AG09309 (cell line): ENCODE measurements around the gene CCDC107.

Source experiments
- DNase-seq: peaks from one replicate; pipeline ENCODE4 v3.0.0-alpha.2; 2010; ENCODE audit warnings: low read depth
- H3K4me3 ChIP-seq: 2 replicates; pipeline ENCODE4 v1.5.1; 2011; ENCODE audit warnings: mild to moderate bottlenecking, low read depth, low read length, moderate library complexity; ENCODE audit not compliant: control insufficient read depth
- CTCF ChIP-seq: IDR thresholded peaks from 2 replicates; pipeline ENCODE4 v1.5.1; 2011; ENCODE audit warnings: mild to moderate bottlenecking, low read depth, low read length, inconsistent platforms; ENCODE audit not compliant: insufficient read depth, control insufficient read depth; ENCODE audit errors: missing control alignments

CCDC107 gene

GRCh38 chr9:35680331-35681105 is 22.4 kb downstream of the CCDC107 start:
- DNase-seq: no peak
- H3K4me3 ChIP-seq: no peak overlapping the region
- no peak for TF ChIP-seq CTCF

GRCh38 chr9:35681341-35682002 is 23.4 kb downstream of the CCDC107 start:
- no peak for DNase-seq
- no peak for TF ChIP-seq CTCF
- H3K4me3 ChIP-seq: no peak overlapping the region

- no peak for DNase-seq
- H3K4me3 ChIP-seq: no peak overlapping the region
- no peak for TF ChIP-seq CTCF
These were observed 24.0 kb downstream of the CCDC107 start for GRCh38 chr9:35682051-35682450.

- TF ChIP-seq CTCF: no peak
- H3K4me3 ChIP-seq: no peak overlapping the region
- no peak for DNase-seq
These were observed 24.6 kb downstream of the CCDC107 start for GRCh38 chr9:35682520-35683315.

- no peak for DNase-seq
- H3K4me3 ChIP-seq: no peak overlapping the region
- TF ChIP-seq CTCF: no peak
These were observed 25.2 kb downstream of the CCDC107 start for GRCh38 chr9:35683323-35683722.

- no peak for DNase-seq
- H3K4me3 ChIP-seq: no peak overlapping the region
- TF ChIP-seq CTCF: no peak
These were observed 26.8 kb downstream of the CCDC107 start for GRCh38 chr9:35684921-35685320.
